NCI-H510A (cell line): ENCODE measurements around the gene HNRNPA3.
A peak's percentile ranks its signal among the peaks of the same experiment; 100 is the strongest.
"Not testable (repeated sequence)": the region's sequence is repeated elsewhere in the genome, so short reads cannot be mapped to it uniquely, and the experiment has no call there.

ENCODE experiments used
- DNase-seq: peaks from one replicate; lab custom pipeline; 2025; lab: John Stamatoyannopoulos, UW

The HNRNPA3 gene

DNA sequence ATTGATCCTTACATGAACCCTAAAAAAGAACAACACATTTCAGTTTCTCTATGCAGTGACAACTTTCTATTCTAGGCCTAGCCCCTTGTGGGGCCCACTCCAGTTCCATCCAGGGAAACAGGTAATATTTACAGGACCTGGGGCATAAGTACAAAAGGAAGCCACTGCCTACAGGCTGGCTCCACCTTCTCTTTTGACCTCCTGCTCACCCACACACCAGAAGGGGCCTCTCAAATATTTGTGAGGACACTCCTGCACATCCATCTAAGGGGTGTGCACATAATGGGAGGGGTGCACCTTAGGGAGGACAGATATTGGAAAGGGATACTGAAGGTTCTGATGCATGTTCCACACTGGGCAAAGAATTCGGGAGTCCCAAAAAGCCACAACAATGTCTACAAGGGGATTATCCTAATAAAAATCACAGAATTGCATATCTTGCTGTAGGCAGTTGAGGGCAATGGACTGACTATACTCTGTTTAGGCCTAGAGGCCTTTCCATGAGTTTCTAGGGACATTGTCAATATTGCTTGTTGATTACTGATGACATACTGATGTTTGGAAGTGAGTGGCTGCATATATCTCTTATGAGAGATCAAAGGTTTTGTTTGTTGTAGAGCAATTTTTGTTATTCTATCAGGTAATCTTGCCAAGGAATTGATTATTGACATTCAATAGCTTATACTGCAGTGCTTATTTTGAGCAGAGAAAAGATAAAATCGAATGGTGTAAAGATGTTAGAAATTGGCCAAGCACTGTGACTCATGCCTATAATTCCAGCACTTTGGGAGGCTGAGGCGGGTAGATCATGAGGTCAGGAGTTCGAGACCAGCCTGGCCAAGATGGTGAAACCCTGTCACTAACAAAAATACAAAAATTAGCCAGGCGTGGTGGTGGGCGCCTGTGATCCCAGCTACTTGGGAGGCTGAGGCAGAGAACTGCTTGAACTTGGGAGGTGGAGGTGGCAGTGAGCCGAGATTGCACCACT, 23.8 kb upstream of the HNRNPA3 start:
- DNase-seq: no peak

DNA sequence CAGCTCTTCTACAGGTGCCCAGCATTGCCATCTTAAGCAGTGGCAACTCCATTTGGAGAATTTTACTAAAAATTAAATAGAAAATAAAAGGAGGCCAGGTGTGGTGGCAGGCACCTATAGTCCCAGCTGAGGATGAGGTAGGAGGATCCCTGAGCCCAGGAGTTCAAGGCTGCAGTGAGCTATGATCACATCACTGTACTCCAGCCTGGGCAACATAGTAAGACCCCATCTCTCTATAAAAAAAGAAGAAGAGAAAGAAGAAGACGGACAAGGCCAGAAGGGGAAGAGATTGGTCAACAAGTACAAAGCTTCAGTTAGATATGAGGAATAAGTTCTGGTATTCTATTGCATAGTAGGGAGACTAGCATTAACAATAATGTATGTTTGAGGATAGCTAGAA, 21.7 kb upstream of the HNRNPA3 start:
- DNase-seq: no peak

DNA sequence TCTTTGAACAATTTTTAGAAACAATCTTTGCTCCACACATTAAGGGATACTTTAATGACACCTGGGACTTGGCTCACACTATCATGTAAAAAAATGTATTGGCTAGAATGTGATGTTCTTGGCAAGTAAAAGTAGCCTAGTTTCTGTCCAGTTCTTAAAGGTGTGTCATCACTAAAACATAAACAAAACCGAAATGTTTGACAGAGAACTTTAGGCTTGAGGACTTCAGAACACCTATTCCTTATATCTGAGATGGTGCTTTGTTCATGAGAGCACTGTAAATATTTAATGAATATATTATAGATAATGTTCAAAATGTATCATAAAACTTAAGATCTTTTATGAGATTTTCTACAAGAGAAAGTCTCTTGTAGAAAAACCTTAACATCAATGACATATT, 19.8 kb upstream of the HNRNPA3 start:
- DNase-seq: no peak

DNA sequence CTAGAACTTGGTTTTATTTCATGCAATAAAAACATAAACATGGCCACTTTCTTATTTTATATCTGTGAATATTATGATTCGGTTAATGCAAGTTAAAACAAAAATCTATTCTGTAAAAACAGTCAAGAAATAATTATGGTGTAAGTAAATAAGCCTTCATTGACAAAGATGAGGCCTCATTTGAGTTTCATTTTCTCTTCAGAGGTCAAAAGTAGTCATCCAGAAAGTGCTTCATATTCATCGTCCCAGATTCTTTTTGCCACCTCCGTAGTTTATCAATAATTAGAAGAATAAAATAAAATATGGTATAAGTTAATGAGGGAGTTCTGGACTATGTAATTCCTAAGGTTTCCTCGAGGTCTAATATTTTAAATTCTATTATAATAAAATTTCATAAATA, 19.4 kb upstream of the HNRNPA3 start:
- no peak for DNase-seq

DNA sequence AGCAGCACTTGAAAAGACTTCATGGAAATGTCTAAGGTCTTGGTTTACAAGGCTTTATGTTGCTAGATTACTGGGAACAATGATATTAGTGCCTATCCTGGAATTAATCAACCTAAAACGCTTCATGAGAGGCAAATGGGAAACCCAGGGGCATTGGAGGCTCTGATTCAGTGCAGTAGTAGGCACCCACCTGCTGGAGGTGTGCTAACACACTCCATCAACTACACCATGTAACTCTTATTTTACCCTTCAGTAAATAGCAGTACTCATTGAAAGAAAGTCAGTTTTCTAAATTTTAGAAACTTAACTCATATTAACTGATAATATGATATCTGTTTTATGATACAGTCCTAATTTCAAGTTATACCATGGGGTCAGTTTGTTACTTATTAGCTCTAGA, 17.4 kb upstream of the HNRNPA3 start:
- DNase-seq: no peak

DNA sequence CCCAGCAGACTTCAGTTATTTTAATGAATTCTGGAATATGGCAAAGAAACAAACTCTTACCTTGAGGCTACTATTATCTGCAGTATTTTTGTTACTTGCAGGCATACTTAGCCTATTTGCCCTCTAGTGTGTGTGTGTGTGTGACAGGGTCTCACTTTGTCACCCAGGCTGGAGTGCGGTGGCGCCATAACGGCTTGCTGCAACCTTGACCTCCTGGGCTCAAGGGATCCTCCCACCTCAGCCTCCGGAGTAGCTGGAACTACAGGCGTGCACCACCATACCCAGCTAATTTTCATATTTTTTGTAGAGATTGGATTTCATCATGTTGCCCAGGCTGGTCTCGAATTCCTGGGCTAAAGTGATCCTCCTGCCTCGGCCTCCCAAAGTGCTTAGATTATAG, 12.2 kb upstream of the HNRNPA3 start:
- DNase-seq: not testable (repeated sequence)

DNA sequence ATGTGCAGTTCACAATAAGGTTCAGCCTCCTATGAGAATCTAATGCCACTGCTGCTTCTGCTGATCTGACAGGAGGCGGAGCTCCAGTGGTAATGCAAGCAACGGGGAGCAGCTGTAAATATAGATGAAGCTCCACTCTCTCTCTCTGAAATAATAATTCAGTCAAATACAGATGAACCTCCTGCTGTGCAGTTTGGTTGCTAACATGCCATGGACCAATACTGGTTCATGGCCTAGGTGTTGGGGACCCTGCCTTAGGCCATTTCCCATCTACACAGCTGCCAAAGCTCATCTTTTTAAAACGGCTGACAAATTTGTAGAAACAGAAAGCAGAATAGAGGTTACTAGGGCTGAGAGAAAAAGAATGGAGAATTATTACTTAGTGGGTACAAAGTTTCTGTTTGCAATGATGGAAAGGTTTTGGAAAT, 10.7 kb upstream of the HNRNPA3 start:
- peak; percentile 20 for DNase-seq

DNA sequence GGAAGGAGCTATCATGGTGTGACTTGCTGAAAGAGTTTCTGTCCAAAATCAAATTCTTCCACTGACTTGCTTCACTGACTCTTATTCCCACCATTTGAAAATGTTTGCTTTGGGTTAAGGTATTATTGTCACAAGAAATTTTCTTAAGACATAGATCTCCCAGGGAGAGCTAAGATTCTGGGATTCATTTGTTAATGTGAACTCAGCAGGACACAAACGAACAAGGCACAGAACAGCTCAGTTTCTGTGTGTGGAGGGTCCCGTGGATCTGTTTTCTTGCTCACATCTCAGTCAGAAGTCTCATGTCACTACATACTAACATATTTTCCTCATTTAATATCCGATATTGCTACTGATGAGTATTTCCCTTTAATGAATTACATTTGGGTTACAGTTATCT, 8.2 kb upstream of the HNRNPA3 start:
- no peak for DNase-seq

DNA sequence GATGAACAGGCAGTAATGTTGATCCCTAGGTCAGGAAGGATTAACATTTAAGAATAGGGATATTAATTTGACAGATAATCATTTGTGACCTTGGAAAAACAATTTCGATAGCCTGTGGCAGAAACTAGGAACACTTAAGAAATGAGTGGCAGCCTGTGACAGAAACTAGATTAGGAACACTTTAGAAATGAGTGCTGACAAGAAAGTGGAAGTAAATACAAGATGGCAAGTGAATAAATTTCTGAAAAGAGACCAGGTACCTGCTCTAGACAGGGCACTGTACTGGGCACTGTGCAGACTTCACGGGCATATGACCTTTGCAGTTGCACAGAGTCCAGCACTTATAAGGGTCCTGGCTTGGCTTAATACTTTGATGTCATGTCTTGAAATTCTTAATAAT, 5.5 kb upstream of the HNRNPA3 start:
- DNase-seq: no peak

DNA sequence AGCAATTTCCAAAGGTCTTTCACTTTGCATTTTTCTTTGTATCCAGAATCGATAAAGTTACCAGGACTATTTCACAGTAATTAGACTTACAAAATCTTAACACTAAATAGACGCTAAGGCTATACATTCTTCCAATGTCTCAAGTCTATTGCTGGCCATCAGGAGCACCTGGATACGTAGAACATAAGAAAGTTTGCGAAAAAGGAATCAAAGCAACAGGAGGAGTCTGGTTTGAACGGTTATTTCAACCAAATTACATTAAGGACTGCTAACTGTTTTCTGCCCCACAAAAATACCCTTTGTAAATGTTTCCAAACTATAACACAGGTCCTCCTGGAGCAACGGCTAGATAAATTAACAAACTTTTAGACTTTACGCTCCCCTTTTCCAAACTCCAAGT, 1.4 kb upstream of the HNRNPA3 start:
- DNase-seq: no peak

DNA sequence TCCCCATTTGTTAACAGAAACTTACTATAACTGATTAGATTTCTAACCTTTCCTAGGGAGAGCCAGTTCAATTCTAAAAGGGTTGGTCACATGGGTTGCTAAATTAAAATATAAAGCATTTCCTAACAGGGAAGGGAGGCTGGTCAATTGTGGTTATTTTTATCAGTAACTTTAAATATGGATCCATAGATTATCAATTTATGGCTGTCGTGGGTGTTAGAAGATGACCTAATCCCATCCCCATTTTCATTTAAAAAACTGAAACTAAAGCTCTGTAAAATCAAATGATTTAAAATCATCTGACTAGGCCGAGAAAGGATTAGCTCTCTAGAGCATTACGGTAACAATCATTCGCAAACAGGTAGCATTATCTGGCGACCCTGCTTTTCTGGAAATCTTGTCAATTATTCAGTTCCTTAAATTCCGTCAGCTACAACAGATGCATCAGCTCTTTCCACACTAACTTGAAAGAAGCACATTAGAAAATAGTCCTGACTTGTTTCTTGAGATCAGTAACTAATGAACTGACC, 953 bp upstream of the HNRNPA3 start:
- DNase-seq: no peak

DNA sequence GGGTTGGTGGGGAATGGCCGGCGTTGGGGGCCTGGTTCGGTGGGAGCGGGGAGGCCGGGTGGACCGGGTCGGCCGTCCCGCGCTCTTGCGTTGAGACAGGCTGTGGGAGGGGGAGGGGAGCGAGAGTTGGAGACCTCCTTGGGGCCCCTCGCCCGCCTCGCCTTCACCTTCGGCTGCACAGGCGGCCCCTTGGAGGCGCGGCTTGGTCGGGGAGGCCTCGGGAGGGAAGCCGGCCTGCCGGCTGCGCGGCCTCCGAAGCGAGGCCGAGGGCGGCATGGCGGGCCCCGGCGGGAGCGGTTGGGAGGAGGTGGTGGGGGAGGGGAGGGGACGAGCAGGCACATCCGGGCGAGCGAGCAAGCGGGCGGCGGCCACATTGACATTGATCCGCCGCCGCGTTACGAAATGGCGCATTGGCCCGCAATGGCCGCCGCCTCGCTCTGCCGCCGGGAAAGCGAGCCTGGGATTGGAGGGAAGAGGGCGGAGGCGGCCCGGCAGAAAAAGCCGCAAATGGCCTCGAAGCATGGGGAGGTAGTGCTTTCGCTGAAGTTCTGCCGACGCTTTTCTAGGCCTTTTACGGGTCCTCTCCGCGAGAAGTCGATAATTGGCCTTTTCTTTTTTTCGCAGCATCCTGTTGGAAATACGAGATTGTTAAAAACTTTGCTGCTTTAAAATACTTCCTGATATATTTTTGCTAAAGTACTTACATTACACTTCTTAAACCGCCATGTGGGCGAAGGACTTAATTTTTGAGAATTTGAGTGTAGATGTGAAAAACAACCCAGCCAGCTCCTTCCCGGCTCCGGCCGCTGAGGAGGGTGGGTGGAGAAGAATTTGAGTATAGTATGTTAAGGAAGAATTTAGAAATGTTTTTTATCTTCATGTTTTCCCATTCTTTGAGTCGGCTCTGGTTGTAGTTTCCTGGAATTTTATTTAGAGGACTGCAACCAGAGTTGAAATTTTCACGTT, 580 bp downstream of the HNRNPA3 start:
- peak; percentile 91 for DNase-seq

DNA sequence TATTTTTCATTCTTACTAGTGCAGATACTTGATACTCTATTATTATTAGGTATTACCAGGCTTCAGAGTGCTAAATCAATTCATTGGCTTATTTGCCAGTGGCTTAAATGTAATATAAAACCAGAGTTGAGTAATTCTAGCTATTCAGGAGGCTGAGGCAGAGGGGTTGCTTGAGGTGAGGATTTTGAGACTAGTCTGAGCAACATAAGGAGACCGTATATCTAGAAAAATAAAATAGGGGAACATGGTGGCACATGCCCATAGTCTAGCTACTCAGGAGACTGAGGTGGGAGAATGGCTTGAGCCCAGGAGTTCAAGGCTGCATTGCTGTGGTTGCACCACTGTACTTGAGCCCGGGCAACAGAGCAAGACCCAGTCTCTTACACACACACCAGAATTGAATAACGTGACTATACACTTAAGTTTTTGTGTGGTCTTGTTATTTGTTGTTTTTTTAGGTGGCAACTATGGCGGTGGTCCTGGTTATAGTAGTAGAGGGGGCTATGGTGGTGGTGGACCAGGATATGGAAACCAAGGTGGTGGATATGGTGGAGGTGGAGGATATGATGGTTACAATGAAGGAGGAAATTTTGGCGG, 4.8 kb downstream of the HNRNPA3 start:
- no peak for DNase-seq

DNA sequence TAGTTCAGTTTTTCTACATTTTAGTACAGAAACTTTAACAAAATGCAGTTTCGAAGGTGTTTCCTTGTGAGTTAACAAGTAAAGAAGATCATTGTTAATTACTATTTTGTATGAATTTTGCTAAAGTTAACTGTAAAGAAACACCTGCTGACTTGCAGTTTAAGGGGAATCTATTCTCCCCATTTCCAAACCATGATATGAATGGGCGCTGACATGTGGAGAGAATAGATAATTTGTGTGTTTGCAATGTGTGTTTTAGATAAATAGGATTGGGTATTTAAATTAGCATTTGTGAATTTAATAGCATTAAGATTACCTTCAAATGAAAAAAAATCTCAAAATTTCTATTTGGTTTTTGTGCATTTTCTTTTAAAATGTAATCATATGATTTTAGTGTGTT, 7.2 kb downstream of the HNRNPA3 start:
- DNase-seq: not testable (repeated sequence)

DNA sequence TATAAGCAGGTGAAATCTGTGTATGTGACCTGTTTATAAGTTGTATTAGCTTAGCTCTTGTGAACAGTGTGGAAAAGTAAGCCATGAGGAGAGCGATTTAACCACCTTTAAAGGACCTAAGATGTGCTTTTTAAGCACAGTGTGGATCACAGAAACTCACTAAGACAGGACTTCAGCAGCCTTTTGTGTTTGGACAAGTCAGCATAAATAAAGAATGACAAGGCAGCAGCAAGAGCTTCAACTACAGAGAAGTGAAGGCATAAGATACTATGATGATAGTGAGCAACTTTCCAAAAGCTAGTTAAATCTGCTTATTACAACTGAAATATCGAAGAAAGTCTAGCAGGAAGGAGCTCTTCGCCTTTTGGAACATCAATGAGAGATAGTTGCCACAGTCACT, 8.9 kb downstream of the HNRNPA3 start:
- no peak for DNase-seq

DNA sequence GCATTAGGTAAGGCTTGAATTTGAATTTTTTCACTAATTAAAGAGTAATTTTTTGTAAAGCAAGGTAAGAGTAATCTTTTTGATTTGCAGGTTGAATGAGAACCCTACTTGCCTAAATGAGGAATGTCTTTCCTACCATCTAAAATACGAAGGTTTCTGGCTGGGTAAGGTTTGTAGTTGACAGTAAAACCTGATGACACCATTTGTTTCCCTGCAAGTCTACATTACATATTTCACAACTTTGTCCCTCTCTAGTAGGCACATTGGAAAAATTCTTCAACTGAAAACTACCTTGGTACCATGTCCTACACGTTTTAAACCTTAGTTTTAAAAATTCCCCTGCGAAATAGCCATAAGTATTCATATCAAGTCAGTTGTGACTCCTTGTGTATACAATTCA, 9.4 kb downstream of the HNRNPA3 start:
- no peak for DNase-seq

DNA sequence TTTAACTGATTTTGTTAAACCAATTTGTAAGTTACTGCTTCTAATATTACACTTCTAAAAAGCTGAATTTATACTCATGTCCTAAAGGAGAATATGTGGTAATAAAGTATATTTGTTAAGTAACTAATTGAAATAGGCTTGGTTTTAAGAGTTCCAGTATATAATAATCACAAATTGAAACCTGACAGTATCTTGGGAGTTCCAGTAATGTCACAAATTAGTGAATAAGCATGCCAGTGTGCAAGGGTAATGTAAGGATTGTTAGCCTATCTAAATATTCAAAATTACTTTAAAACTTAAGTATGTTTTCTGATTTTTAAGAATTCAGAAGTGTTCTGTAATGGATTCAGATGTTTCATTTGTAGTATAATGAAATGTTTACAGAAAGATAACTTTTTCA, 10.8 kb downstream of the HNRNPA3 start:
- DNase-seq: not testable (repeated sequence)

DNA sequence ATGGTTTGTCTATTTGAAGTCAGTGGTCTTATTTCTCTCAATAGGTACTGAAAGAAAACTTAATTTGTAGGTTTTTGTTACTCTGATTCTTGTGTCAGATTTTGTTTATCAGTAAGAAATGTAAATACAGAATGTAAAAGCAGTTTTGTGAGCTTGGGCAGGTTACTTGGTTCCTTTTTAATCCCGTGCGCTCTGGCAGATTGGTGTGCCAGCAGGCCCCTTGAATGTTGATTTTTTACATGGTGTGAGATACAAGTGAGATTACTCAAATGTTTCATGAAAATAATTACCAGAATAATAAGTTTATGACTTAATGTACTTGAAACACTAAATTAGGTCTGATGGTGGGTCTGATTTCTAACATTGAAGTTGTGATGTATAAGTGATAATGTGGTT, 13.4 kb downstream of the HNRNPA3 start:
- DNase-seq: no peak

DNA sequence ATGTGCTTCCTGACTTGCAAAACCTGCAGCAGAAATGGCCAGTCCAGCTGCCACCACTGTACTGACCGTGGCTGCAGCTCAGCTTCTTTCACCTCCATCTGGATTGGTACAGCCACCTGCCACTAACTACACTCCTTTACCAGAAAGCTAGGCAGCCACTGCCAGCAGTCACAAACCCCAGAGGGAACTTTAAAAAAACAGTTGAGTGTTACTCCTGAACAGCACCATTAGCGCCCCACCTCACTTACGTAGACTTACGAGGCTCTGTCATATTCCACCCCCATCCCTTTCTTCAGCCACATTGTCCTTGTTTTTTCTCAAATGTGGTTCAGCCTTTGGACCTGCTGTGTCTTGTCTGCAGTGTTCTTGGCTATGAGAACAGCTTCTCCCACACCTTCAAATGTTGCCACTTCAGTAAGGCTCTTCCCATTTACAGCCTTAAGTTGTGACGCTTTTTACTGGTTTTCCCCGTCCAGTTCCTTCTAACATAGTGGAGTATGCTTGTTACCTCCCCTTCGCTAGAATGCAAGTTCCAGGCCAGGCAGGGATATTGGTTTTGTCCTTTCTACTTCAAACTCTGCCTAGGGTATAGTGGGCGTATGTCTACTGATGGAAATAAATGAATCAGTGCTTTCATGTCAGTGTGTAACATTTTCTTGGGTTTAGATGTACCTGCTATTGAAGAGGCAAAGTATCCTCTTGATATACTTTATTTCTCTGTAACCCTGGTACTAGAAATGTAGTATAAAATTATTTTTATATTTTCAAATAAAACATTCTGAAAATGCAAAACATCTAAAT, 17.0 kb downstream of the HNRNPA3 start:
- no peak for DNase-seq

DNA sequence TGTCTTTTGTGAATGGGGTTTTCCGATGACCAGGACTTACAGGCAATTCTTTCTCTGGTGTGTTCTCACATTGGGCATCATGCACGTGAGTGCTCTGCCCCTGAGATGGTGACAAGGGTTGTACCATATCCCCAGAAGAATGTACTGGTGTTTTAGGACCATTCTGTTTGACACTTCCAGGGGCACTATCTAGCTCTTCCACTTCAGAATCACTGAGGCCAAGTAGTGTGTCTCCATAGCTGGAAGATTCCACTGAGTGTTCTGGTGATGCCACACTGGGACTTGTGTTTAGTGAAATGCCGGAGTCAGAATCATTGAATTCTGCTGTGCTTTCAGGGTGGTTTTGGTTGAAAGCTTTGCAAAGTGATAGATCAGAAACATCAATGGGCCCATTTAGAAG, 18.7 kb downstream of the HNRNPA3 start:
- no peak for DNase-seq

DNA sequence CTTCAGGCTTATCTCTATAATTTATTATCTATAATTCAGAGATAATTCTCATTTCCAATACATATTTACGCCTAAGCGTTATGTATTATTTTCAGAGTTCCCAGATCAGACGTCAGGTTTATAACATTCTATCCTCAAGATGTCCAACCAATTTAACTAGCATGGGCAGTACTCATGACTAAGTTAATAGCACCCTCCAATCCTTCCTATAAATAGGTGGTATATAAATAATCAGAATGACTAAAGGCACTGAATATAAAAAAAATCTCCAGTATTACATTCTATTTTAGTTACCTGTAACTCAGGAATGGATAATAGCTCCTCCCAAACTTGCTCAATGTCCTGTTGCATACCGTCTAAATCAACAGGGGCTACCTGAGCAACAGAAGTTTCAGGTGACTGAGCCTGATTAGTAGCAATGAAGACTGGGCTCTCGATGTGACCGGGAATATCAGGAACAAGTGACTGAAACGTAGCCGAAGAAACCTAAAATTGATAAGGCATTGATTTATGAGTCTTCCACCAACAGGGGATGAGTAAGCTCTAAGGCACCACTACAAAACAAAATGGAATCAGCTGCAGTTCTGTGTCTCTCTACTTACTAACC, 19.6 kb downstream of the HNRNPA3 start:
- no peak for DNase-seq
